Measurements from ENCODE around the gene MTMR12.

GRCh38 chr5:32231241-32231640, 81.5 kb downstream of the MTMR12 start:
- no peak for TF ChIP-seq CTCF (IDR thresholded peaks at IDR 0.05; ENCODE audit: control extremely low read depth in 1 of 3, insufficient read depth in 1 of 3, low read depth in 1 of 3, low read length in 3 of 3)
- TF ChIP-seq MAX (IDR thresholded peaks at IDR 0.05) = no peak

Measured in H1 (cell line).